ENCODE measurements around the gene RBM12. TPM values are rescaled to one million over a fixed set of nuclear protein-coding genes. Genes with fewer than 3 reads are reported as not detected.

RBM12 gene
- total and polyA plus RNA-seq, 2 of the 8 experiments (the other 6 are each of a cell fraction or from before 2014, with no cell fraction given) = 187 to 214 TPM

DNA sequence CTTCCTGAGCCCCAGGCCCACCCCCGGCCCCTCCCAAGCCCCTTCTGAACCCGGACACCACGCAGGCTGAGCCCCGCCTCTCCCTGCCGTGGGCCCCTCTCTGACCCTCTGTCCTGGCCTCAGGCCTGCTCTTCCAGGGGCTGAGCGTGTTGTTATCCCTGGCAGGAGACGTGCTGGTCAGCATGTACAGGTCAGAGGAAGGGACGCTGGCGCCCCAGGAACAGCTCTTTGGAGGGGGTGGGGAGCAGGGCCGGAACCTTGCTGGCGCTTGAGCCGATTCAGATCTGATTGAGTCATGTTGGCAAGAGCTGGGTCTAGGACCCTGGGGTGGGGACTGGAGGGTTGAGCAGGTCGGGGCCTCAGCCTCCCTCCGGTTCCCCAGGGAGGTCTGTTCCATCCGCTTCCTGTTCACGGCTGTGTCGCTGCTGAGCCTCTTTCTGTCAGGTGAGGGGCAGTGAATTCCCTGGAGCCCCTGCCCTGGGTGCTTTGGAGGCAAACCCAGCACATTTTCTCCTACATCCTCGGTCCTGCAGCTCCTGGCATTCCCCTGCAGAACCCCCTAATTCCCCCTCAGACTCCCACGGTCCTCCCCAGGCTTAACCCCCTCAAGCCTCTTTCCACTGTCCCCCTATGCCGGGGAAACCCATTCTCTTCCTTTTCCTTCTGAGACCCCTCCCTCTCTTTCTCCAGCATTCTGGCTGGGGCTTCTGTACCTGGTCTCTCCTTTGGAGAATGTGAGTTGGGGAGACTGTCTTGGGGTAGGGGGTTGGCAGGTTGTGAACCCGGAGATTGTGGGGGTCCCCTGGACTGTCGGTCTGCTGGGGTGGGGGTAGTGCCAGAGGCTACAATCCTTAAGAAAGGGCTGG is 47.1 kb downstream of the RBM12 start:
- H4K20me1 ChIP-seq (replicated peaks in 1 of 2; ENCODE audit: control insufficient read depth in 1 of 2, insufficient read depth in 2 of 2, low read length in 2 of 2) = no peaks in the 10 kb centered on the region
- 24% methylated on average over 19 of the region's 22 CpGs; no CpG with 5 or more reads in 1 of the 2 experiments for WGBS, 2 experiments (ENCODE audit: extremely low coverage in 1 of 2, insufficient coverage in 1 of 2, insufficient read length in 1 of 2, insufficient replicate concordance in 2 of 2, low coverage in 1 of 2, low lambda C conversion rate in 2 of 2, missing lambda C conversion rate in 1 of 2)
- no peaks in the 10 kb centered on the region for H3K79me1 ChIP-seq (ENCODE audit: low read depth, low read length)
- H3K23me2 ChIP-seq (ENCODE audit: low read depth, low read length) = peaks cover 12% of the 10 kb centered on the region; the same call in 1 of the 2 replicates
- H3K4me2 ChIP-seq (ENCODE audit: insufficient read depth in 1 of 2, low read depth in 2 of 2, low read length in 2 of 2) = peak overlapping the region; percentile 78 to 96
- H3K9ac ChIP-seq (replicated peaks in 1 of 4; ENCODE audit: extremely low read depth in 1 of 4, low read depth in 3 of 4, low read length in 3 of 4) = no peak overlapping the region
- H4K91ac ChIP-seq (replicated peaks; ENCODE audit: insufficient read length, low read length) = no peak overlapping the region
- H3K27me3 ChIP-seq (replicated peaks in 1 of 4; ENCODE audit: control insufficient read depth in 3 of 4, extremely low read depth in 1 of 4, insufficient read depth in 3 of 4, low read length in 3 of 4) = peaks cover 0 to 12% (median 7%) of the 10 kb centered on the region in 4 experiments; a peak in 4 of 7 replicates
- no peak overlapping the region; the same call in 1 of the 2 replicates for H3K18ac ChIP-seq (ENCODE audit: extremely low read depth, low read length)
- ChIA-PET POLR2A (ENCODE audit: partially characterized antibody) (interaction anchor here (0.7 to 4.8 kb wide), 12 partner anchors 14 to 336 kb away, joined by 3 to 28 read pairs (median 4); partner anchors contain the start of genes CPNE1, NFS1, RBM12 and RBM39), CTCF (ENCODE audit: partially characterized antibody) (interaction anchor here (0.5 to 10.1 kb wide), 17 partner anchors 14 to 574 kb away, joined by 3 to 121 read pairs (median 4); partner anchors contain the start of genes CPNE1, RBM12, RBM39 and SCAND1)
- no peak overlapping the region for H3K56ac ChIP-seq (replicated peaks; ENCODE audit: insufficient read length, low read depth, low read length)
- H3K14ac ChIP-seq (ENCODE audit: insufficient read length) = no peak overlapping the region
- no peak overlapping the region for H3K23ac ChIP-seq (ENCODE audit: insufficient read length)
- no peak overlapping the region for H2BK120ac ChIP-seq (replicated peaks; ENCODE audit: low read depth, low read length)
- H3K9me3 ChIP-seq (ENCODE audit: insufficient read depth in 2 of 2, low read depth in 1 of 2, low read length in 1 of 2) = no peaks in the 10 kb centered on the region
- no peak overlapping the region for H2BK12ac ChIP-seq (ENCODE audit: low read depth, low read length)
- no peak overlapping the region for H2BK15ac ChIP-seq (ENCODE audit: low read length)
- no peaks in the 10 kb centered on the region for H3K79me2 ChIP-seq (ENCODE audit: control insufficient read depth in 1 of 2, insufficient read depth in 2 of 2, low read length in 2 of 2)
- DNase-seq (ENCODE audit: low read depth in 1 of 2, low spot score in 2 of 2) (peak in 1 of 2 experiments; percentile 73), FAIRE-seq (no peak)
- no peak overlapping the region for H4K5ac ChIP-seq (ENCODE audit: insufficient read length, low read depth, low read length)
- no peak overlapping the region for H2AK5ac ChIP-seq (ENCODE audit: low read depth, low read length)
- peak overlapping the region; percentile 3 to 63 (median 55); a peak in 5 of 8 replicates for H3K4me3 ChIP-seq (ENCODE audit: extremely low read depth in 1 of 4, insufficient read depth in 2 of 4, low read depth in 3 of 4, low read length in 4 of 4)
- H3K36me3 ChIP-seq (ENCODE audit: control insufficient read depth in 2 of 4, insufficient read depth in 4 of 4, low read length in 3 of 4) = no peaks in the 10 kb centered on the region
- H3K27ac ChIP-seq (ENCODE audit: low read depth, low read length) = no peak overlapping the region
- peaks cover 0 to 19% (median 8%) of the 10 kb centered on the region in 4 experiments; a peak in 6 of 7 replicates for H3K4me1 ChIP-seq (replicated peaks in 1 of 4; ENCODE audit: control insufficient read depth in 3 of 4, insufficient read depth in 4 of 4, low read length in 3 of 4)
- H3K4ac ChIP-seq (replicated peaks; ENCODE audit: insufficient read length, low read depth, low read length) = no peak overlapping the region
- no peak overlapping the region for H2BK20ac ChIP-seq (ENCODE audit: low read length)
- H2AFZ ChIP-seq (ENCODE audit: low read length) = no peak overlapping the region
- no peak overlapping the region for H4K8ac ChIP-seq (ENCODE audit: extremely low read depth, insufficient read depth, low read length)
- H2BK5ac ChIP-seq (ENCODE audit: low read depth, low read length) = no peak overlapping the region
- TF ChIP-seq EP300 (IDR thresholded peaks at IDR 0.05; ENCODE audit: borderline replicate concordance in 1 of 2, low read depth in 2 of 2, low read length in 2 of 2) = no peak
- no peak for TF ChIP-seq GTF2F1 (IDR thresholded peaks at IDR 0.05; ENCODE audit: borderline replicate concordance, low read depth, low read length)
- TF ChIP-seq SP1 (IDR thresholded peaks at IDR 0.05; ENCODE audit: low read depth, low read length) = no peak
- TF ChIP-seq BRCA1 (IDR thresholded peaks at IDR 0.05; ENCODE audit: low read depth, low read length) = no peak
- TF ChIP-seq CTBP2 (IDR thresholded peaks at IDR 0.05; ENCODE audit: borderline replicate concordance, insufficient read depth, insufficient read length, low read length) = no peak
- TF ChIP-seq KDM4A (IDR thresholded peaks at IDR 0.05; ENCODE audit: low read depth, low read length, severe bottlenecking) = no peak
- no peak for TF ChIP-seq CREB1 (IDR thresholded peaks at IDR 0.05)
- no peak for TF ChIP-seq SUZ12 (IDR thresholded peaks at IDR 0.05; ENCODE audit: low read length)
- no peak for TF ChIP-seq YY1 (IDR thresholded peaks at IDR 0.05; ENCODE audit: low read depth, low read length)
- no peak for TF ChIP-seq FOSL1 (IDR thresholded peaks at IDR 0.05; ENCODE audit: insufficient read depth, low read depth, low read length)
- TF ChIP-seq SIRT6 (IDR thresholded peaks at IDR 0.05; ENCODE audit: low read length) = no peak
- TF ChIP-seq ZNF274 (IDR thresholded peaks at IDR 0.05; ENCODE audit: borderline replicate concordance, extremely low read depth, low read length) = no peak
